ENCODE measurements around the gene FBXW9. TPM values are rescaled to one million over a fixed set of nuclear protein-coding genes. Genes with fewer than 3 reads are reported as not detected.

Gene FBXW9
- total and polyA plus RNA-seq, 2 of the 8 experiments (the other 6 are each of a cell fraction or from before 2014, with no cell fraction given) = 10.8 to 30.1 TPM

GRCh38 chr19:12642506-12642905, 53.9 kb downstream of the FBXW9 start (continued):
- no peak for TF ChIP-seq SP1 (IDR thresholded peaks at IDR 0.05; ENCODE audit: low read depth, low read length)
- TF ChIP-seq KDM5A (IDR thresholded peaks at IDR 0.05; ENCODE audit: low read length) = no peak
- no peak for TF ChIP-seq CBX5 (IDR thresholded peaks at IDR 0.05; ENCODE audit: low read depth, low read length)
- TF ChIP-seq HDAC6 (IDR thresholded peaks at IDR 0.05; ENCODE audit: low read depth, low read length) = no peak

Measured in H1 (cell line).